Measurements from ENCODE around the gene CMC2. TPM values are rescaled to one million over a fixed set of nuclear protein-coding genes. Genes with fewer than 3 reads are reported as not detected.

CMC2 gene
- total RNA-seq, result 10 to 100 TPM; 90.7 to 99.9 TPM

- Mint-ChIP-seq H3K36me3 (ENCODE audit: low read depth) (peaks cover 48% of the 10 kb centered on the region), H3K27ac (peak within 1 kb of the TSS; percentile 100), H3K9me3 (no peaks in the 10 kb centered on the region), H3K27me3 (no peaks in the 10 kb centered on the region), H3K4me1 (peaks cover 58% of the 10 kb centered on the region), H3K4me3 (peak within 1 kb of the TSS; percentile 95)
- ChIA-PET CTCF (interaction anchor here (0.8 to 6.1 kb wide), 4 partner anchors 10 to 29 kb away, joined by 3 to 75 read pairs (median 8); partner anchors contain the start of gene ATMIN), POLR2A (interaction anchor here (0.8 to 6.2 kb wide), 11 partner anchors 9 to 711 kb away, joined by 3 to 70 read pairs (median 4); partner anchors contain the start of genes ATMIN, C16orf46 and GAN)
- DNase-seq, result peak; percentile 98
Measured at GRCh38 chr16:81006813-81007695, at the start of gene CMC2, which contains the start of gene CENPN. Gene CMC2 (minus strand): TSS chr16:81006885. CDS start chr16:80997394, 9,491 bp downstream. Gene CENPN (plus strand): TSS chr16:81007214. CDS start chr16:81011940, 4,726 bp downstream.

GRCh38 chr16:81053761-81054160, 47.1 kb upstream of the CMC2 start:
- H3K27ac Mint-ChIP-seq, result no peak overlapping the region
- H3K36me3 Mint-ChIP-seq (ENCODE audit: low read depth), result peaks cover 8% of the 10 kb centered on the region
- CTCF ChIA-PET, result no interaction called here
- H3K4me1 Mint-ChIP-seq, result no peaks in the 10 kb centered on the region
- POLR2A ChIA-PET, result no interaction called here
- no peak for DNase-seq
- H3K4me3 Mint-ChIP-seq, result no peak overlapping the region
- peaks cover 2% of the 10 kb centered on the region for H3K27me3 Mint-ChIP-seq
- peaks cover 12% of the 10 kb centered on the region for H3K9me3 Mint-ChIP-seq

GRCh38 chr16:81042821-81043220, 36.1 kb upstream of the CMC2 start:
- POLR2A ChIA-PET, result no interaction called here
- CTCF ChIA-PET, result no interaction called here
- Mint-ChIP-seq H3K27me3 (no peaks in the 10 kb centered on the region), H3K9me3 (peaks cover 2% of the 10 kb centered on the region), H3K36me3 (ENCODE audit: low read depth) (peaks cover 64% of the 10 kb centered on the region), H3K4me3 (no peak overlapping the region), H3K4me1 (peaks cover 7% of the 10 kb centered on the region), H3K27ac (no peak overlapping the region)
- DNase-seq, result no peak

- ChIA-PET POLR2A (no interaction called here), CTCF (no interaction called here)
- no peak overlapping the region for H3K4me3 Mint-ChIP-seq
- H3K9me3 Mint-ChIP-seq, result no peaks in the 10 kb centered on the region
- H3K36me3 Mint-ChIP-seq (ENCODE audit: low read depth), result peaks cover 65% of the 10 kb centered on the region
- DNase-seq, result no peak
- peaks cover 19% of the 10 kb centered on the region for H3K4me1 Mint-ChIP-seq
- no peak overlapping the region for H3K27ac Mint-ChIP-seq
- no peaks in the 10 kb centered on the region for H3K27me3 Mint-ChIP-seq
Measured at GRCh38 chr16:81041696-81042095, 35.0 kb upstream of the CMC2 start.

GRCh38 chr16:81040842-81041241, 34.2 kb upstream of the CMC2 start:
- no peaks in the 10 kb centered on the region for H3K27me3 Mint-ChIP-seq
- peaks cover 63% of the 10 kb centered on the region for H3K36me3 Mint-ChIP-seq (ENCODE audit: low read depth)
- CTCF ChIA-PET, result no interaction called here
- no peak overlapping the region for H3K4me3 Mint-ChIP-seq
- peaks cover 21% of the 10 kb centered on the region for H3K4me1 Mint-ChIP-seq
- no peak for DNase-seq
- no peaks in the 10 kb centered on the region for H3K9me3 Mint-ChIP-seq
- H3K27ac Mint-ChIP-seq, result no peak overlapping the region
- POLR2A ChIA-PET, result no interaction called here

- ChIA-PET CTCF (interaction anchor here (0.9 kb wide), 1 partner anchor 9 kb away, joined by 4 read pairs; no protein-coding TSS in a partner anchor), POLR2A (no interaction called here)
- no peak for DNase-seq
- Mint-ChIP-seq H3K4me1 (peaks cover 25% of the 10 kb centered on the region), H3K27ac (no peak overlapping the region), H3K27me3 (no peaks in the 10 kb centered on the region), H3K36me3 (ENCODE audit: low read depth) (peaks cover 59% of the 10 kb centered on the region), H3K9me3 (no peaks in the 10 kb centered on the region), H3K4me3 (no peak overlapping the region)
Measured at GRCh38 chr16:81040131-81040530, 33.4 kb upstream of the CMC2 start.

- no peaks in the 10 kb centered on the region for H3K27me3 Mint-ChIP-seq
- ChIA-PET POLR2A (interaction anchor here (0.9 to 8.8 kb wide), 6 partner anchors 13 to 434 kb away, joined by 3 to 70 read pairs (median 8); partner anchors contain the start of genes C16orf46, CENPN and CMC2), CTCF (interaction anchor here (1.1 to 4.7 kb wide), 11 partner anchors 9 to 510 kb away, joined by 3 to 75 read pairs (median 4); partner anchors contain the start of genes C16orf46, CENPN and CMC2)
- no peaks in the 10 kb centered on the region for H3K9me3 Mint-ChIP-seq
- peaks cover 44% of the 10 kb centered on the region for H3K36me3 Mint-ChIP-seq (ENCODE audit: low read depth)
- peak overlapping the region; percentile 79 for H3K4me3 Mint-ChIP-seq
- peaks cover 26% of the 10 kb centered on the region for H3K4me1 Mint-ChIP-seq
- H3K27ac Mint-ChIP-seq, result peak overlapping the region; percentile 63
- no peak for DNase-seq
Measured at GRCh38 chr16:81036751-81037350, 30.2 kb upstream of the CMC2 start.

- peak overlapping the region; percentile 63 for H3K27ac Mint-ChIP-seq
- H3K4me1 Mint-ChIP-seq, result peaks cover 26% of the 10 kb centered on the region
- ChIA-PET CTCF (interaction anchor here (0.6 to 4.7 kb wide), 38 partner anchors 9 to 1619 kb away, joined by 3 to 75 read pairs (median 4); partner anchors contain the start of genes C16orf46, CENPN, CMC2 and GAN), POLR2A (interaction anchor here (0.9 to 8.8 kb wide), 11 partner anchors 13 to 434 kb away, joined by 3 to 70 read pairs (median 3); partner anchors contain the start of genes C16orf46, CENPN, CMC2 and GAN)
- H3K27me3 Mint-ChIP-seq, result no peaks in the 10 kb centered on the region
- peak overlapping the region; percentile 79 for H3K4me3 Mint-ChIP-seq
- H3K9me3 Mint-ChIP-seq, result no peaks in the 10 kb centered on the region
- DNase-seq, result peak; percentile 53
- H3K36me3 Mint-ChIP-seq (ENCODE audit: low read depth), result peaks cover 45% of the 10 kb centered on the region
Measured at GRCh38 chr16:81035975-81036750, 29.5 kb upstream of the CMC2 start.

GRCh38 chr16:81035398-81035974, 28.8 kb upstream of the CMC2 start, which contains the start of gene ATMIN:
Gene ATMIN (plus strand): TSS chr16:81035842. CDS start chr16:81035871, 29 bp downstream.
- H3K9me3 Mint-ChIP-seq, result no peaks in the 10 kb centered on the region
- peaks cover 26% of the 10 kb centered on the region for H3K4me1 Mint-ChIP-seq
- DNase-seq, result peak; percentile 88
- H3K27ac Mint-ChIP-seq, result peak within 1 kb of the TSS; percentile 63
- ChIA-PET POLR2A (interaction anchor here (1.0 to 8.8 kb wide), 11 partner anchors 14 to 435 kb away, joined by 3 to 70 read pairs (median 3); partner anchors contain the start of genes C16orf46, CENPN, CMC2 and GAN), CTCF (interaction anchor here (0.6 to 4.7 kb wide), 38 partner anchors 9 to 1619 kb away, joined by 3 to 75 read pairs (median 4); partner anchors contain the start of genes C16orf46, CENPN, CMC2 and GAN)
- peak within 1 kb of the TSS; percentile 79 for H3K4me3 Mint-ChIP-seq
- peaks cover 40% of the 10 kb centered on the region for H3K36me3 Mint-ChIP-seq (ENCODE audit: low read depth)
- H3K27me3 Mint-ChIP-seq, result no peaks in the 10 kb centered on the region

GRCh38 chr16:81029930-81030604, 23.4 kb upstream of the CMC2 start:
- Mint-ChIP-seq H3K27me3 (no peaks in the 10 kb centered on the region), H3K9me3 (no peaks in the 10 kb centered on the region), H3K36me3 (ENCODE audit: low read depth) (peaks cover 60% of the 10 kb centered on the region), H3K4me1 (peaks cover under 1% of the 10 kb centered on the region), H3K27ac (no peak overlapping the region), H3K4me3 (no peak overlapping the region)
- DNase-seq, result no peak
- CTCF ChIA-PET, result interaction anchor here (1.0 to 1.2 kb wide), 2 partner anchors 12 to 46 kb away, joined by 3 read pairs; no protein-coding TSS in a partner anchor
- POLR2A ChIA-PET, result interaction anchor here (1.3 to 8.8 kb wide), 2 partner anchors 11 to 26 kb away, joined by 6 to 70 read pairs; partner anchors contain the start of genes CENPN and CMC2

DNA sequence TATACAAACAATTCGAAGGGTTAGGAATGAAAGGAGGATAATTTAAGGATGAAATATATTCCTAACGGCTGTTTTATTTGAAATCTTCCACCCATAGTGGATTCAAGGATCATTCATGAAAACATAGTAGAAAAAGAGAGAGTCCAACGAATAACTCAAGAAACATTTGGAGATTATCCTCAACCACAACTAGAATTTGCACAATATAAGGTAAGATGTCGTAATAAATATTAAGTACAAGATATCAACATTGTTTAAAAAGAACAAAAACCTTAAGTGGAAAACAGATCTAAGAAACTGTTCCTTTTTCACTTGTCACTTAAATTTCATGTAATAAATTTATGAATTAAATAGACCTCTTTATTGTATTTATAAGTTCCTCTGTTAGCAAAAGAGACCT, 19.7 kb upstream of the CMC2 start:
- no peak for DNase-seq
- Mint-ChIP-seq H3K4me1 (no peaks in the 10 kb centered on the region), H3K36me3 (ENCODE audit: low read depth) (peaks cover 67% of the 10 kb centered on the region), H3K27ac (no peak overlapping the region), H3K9me3 (no peaks in the 10 kb centered on the region), H3K4me3 (no peak overlapping the region), H3K27me3 (no peaks in the 10 kb centered on the region)
- ChIA-PET CTCF (interaction anchor here (0.8 kb wide), 1 partner anchor 9 kb away, joined by 3 read pairs; the partner anchor contains the start of gene ATMIN), POLR2A (no interaction called here)
